ENCODE results near the gene MAPK14. TPM values are rescaled to one million over a fixed set of nuclear protein-coding genes. Genes with fewer than 3 reads are reported as not detected.

Gene MAPK14
- total RNA-seq, 1 experiment from 2014 or later, result 50.8 TPM

DNA sequence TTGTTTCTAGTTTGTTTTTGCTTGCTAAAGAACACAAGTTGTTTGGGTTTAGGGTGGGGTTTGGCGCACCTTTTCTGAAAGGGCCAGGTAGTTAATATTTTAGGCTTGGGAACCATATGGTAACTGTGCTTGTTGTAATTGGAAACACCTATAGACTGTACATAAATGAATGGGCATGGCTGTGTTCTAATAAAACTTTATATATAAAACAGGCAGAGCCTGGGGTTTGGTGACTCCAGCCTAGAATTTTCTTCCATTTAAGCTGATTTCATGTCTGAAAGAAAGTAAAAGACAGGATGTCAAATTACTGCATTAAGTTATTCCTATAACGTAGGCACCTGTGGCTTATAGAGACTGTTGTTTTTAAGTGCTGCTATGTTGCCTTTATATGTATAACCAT is 66.6 kb downstream of the MAPK14 start:
- ChIA-PET POLR2A (ENCODE audit: low non-redundant PET) (no interaction called here), CTCF (interaction anchor here (0.6 to 1.1 kb wide), 3 partner anchors 66 to 572 kb away, joined by 3 to 10 read pairs (median 6); partner anchors contain the start of gene MAPK14)
- intact Hi-C loops (cut with micrococcal nuclease; ENCODE audit: unreplicated experiment), result loop anchor here (10.0 kb wide), 1 partner anchor 359 kb away; the partner anchor contains the start of gene ARMC12

DNA sequence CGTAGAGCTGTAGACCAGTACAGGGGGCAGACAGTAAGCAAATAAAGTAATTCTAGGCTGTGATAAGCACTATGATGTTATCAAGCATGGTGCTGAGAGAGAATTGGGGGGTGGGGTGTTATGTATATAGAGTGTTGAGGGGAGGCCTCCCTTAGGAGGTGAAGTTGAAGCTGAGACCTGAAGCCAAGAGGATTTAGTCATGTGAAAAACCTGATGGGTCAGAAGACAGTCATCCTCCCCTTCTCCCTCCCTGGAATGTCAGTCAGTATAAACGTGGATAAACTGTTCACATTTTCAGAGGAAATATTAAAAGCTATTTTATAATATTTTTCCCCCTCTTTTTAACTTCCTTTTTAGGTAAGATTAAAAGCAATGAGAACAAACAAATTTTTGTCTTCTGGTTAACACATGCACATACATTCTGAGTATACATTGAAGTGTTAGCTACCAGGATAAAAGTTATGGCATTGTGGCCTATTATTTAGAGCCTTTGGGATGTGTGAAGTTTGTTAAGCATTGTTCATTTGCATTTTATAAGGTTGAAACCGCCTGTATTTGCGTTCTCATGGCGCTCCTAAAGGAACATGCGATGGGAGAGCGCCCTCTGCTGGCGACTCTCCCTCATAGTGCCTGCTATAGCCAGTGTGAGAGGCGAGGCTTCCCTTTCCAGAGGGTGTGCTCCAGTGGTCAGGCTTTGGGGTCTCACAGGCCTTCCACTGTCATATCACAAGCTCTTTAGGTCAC is 67.3 kb downstream of the MAPK14 start:
- Histone ChIP-seq H3K9me3 (ENCODE audit: low read depth, low read length, poor library complexity, severe bottlenecking) (no peaks in the 10 kb centered on the region), H3K4me1 (ENCODE audit: insufficient read depth, low read length, poor library complexity, severe bottlenecking) (peaks cover 10% of the 10 kb centered on the region), H3K27me3 (replicated peaks; ENCODE audit: insufficient read depth, low read depth, low read length, poor library complexity) (no peaks in the 10 kb centered on the region), H3K27ac (ENCODE audit: low read depth, low read length, poor library complexity, severe bottlenecking) (no peak overlapping the region), H3K4me3 (ENCODE audit: low read depth, low read length, poor library complexity, severe bottlenecking) (no peak overlapping the region), H3K36me3 (ENCODE audit: insufficient read depth, low read length, poor library complexity, severe bottlenecking) (peaks cover 4% of the 10 kb centered on the region)
- BruUV-seq (replicated peaks), result no TSS peak
- CTCF ChIA-PET, result interaction anchor here (0.6 to 1.1 kb wide), 4 partner anchors 65 to 572 kb away, joined by 3 to 10 read pairs (median 5); partner anchors contain the start of gene MAPK14
- DNase-seq (ENCODE audit: low spot score), result peak; percentile 87
- intact Hi-C loops (cut with micrococcal nuclease; ENCODE audit: unreplicated experiment), result loop anchor here (1.0 to 10.0 kb wide), 2 partner anchors 68 to 360 kb away; partner anchors contain the start of genes ARMC12 and MAPK14
- no peak for TF ChIP-seq EZH2 (IDR thresholded peaks at IDR 0.05; ENCODE audit: borderline replicate concordance, low read depth, low read length, poor library complexity, severe bottlenecking)
- TF ChIP-seq, protein P1, sequence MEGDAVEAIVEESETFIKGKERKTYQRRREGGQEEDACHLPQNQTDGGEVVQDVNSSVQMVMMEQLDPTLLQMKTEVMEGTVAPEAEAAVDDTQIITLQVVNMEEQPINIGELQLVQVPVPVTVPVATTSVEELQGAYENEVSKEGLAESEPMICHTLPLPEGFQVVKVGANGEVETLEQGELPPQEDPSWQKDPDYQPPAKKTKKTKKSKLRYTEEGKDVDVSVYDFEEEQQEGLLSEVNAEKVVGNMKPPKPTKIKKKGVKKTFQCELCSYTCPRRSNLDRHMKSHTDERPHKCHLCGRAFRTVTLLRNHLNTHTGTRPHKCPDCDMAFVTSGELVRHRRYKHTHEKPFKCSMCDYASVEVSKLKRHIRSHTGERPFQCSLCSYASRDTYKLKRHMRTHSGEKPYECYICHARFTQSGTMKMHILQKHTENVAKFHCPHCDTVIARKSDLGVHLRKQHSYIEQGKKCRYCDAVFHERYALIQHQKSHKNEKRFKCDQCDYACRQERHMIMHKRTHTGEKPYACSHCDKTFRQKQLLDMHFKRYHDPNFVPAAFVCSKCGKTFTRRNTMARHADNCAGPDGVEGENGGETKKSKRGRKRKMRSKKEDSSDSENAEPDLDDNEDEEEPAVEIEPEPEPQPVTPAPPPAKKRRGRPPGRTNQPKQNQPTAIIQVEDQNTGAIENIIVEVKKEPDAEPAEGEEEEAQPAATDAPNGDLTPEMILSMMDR (conservative IDR thresholded peaks at IDR 0.05; ENCODE audit: low read depth, low read length), result peak; percentile 97
- POLR2A ChIA-PET (ENCODE audit: low non-redundant PET), result no interaction called here

More for the DNA sequence above, 66.6 kb downstream of the MAPK14 start:
- Histone ChIP-seq H3K4me1 (ENCODE audit: insufficient read depth, low read length, poor library complexity, severe bottlenecking) (peaks cover 4% of the 10 kb centered on the region), H3K9me3 (ENCODE audit: low read depth, low read length, poor library complexity, severe bottlenecking) (no peaks in the 10 kb centered on the region), H3K27ac (ENCODE audit: low read depth, low read length, poor library complexity, severe bottlenecking) (no peak overlapping the region), H3K36me3 (ENCODE audit: insufficient read depth, low read length, poor library complexity, severe bottlenecking) (peaks cover 4% of the 10 kb centered on the region), H3K27me3 (replicated peaks; ENCODE audit: insufficient read depth, low read depth, low read length, poor library complexity) (no peaks in the 10 kb centered on the region), H3K4me3 (ENCODE audit: low read depth, low read length, poor library complexity, severe bottlenecking) (no peak overlapping the region)
- no TSS peak for BruUV-seq (replicated peaks)
- no peak for DNase-seq (ENCODE audit: low spot score)
- TF ChIP-seq EZH2 (IDR thresholded peaks at IDR 0.05; ENCODE audit: borderline replicate concordance, low read depth, low read length, poor library complexity, severe bottlenecking), result no peak
- TF ChIP-seq, protein P1 (conservative IDR thresholded peaks at IDR 0.05; ENCODE audit: low read depth, low read length), result no peak

DNA sequence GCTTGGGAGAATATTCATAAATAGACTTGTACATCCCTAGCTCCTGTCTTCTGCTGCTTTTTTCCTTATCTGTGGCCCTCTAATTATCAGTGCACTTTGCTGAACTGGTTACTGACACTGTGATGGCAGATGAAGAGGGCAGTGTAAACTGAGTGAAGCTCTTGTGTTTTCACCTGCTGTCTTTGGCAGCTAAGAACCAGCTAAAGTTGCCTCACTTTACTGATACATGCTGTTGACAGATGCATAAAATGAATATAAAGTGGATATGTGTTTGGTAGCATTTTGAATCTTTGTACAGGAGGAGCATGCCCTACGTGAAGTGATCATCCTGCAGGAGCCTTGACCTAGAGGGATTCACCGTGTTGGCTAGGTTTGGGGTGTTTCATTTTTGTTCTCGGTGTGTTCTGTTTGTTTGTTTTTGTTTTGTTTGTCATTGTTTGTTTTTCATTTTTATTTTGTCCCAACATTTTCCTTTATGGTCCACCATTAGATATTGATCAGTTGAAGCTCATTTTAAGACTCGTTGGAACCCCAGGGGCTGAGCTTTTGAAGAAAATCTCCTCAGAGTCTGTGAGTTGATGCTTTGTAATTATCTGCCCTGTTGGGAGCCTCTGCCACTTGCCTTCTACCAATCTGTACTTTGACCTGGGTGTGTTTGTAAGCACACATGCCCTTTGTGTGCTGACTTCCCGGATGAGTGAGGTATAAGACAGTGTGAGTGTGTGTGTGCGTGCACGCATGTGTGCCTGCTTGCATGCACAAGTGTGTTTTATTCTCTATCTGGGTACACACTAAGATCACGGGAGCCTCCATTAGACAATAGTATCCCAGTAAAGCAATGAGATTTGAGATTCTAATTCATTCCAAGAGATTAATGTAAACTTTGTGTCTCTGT is 68.1 kb downstream of the MAPK14 start:
- POLR2A ChIA-PET (ENCODE audit: low non-redundant PET), result no interaction called here
- no TSS peak for BruUV-seq (replicated peaks)
- no peak for TF ChIP-seq EZH2 (IDR thresholded peaks at IDR 0.05; ENCODE audit: borderline replicate concordance, low read depth, low read length, poor library complexity, severe bottlenecking)
- TF ChIP-seq, protein P1 (conservative IDR thresholded peaks at IDR 0.05; ENCODE audit: low read depth, low read length), result no peak
- no peaks in the 10 kb centered on the region for H3K9me3 ChIP-seq (ENCODE audit: low read depth, low read length, poor library complexity, severe bottlenecking)
- H3K27ac ChIP-seq (ENCODE audit: low read depth, low read length, poor library complexity, severe bottlenecking), result no peak overlapping the region
- H3K27me3 ChIP-seq (replicated peaks; ENCODE audit: insufficient read depth, low read depth, low read length, poor library complexity), result no peaks in the 10 kb centered on the region
- no peak overlapping the region for H3K4me3 ChIP-seq (ENCODE audit: low read depth, low read length, poor library complexity, severe bottlenecking)
- no peak for DNase-seq (ENCODE audit: low spot score)
- CTCF ChIA-PET, result interaction anchor here (0.9 to 1.1 kb wide), 2 partner anchors 68 kb away, joined by 3 to 6 read pairs; partner anchors contain the start of gene MAPK14
- H3K4me1 ChIP-seq (ENCODE audit: insufficient read depth, low read length, poor library complexity, severe bottlenecking), result peaks cover 12% of the 10 kb centered on the region
- intact Hi-C loops (cut with micrococcal nuclease; ENCODE audit: unreplicated experiment), result loop anchor here (1.0 to 10.0 kb wide), 2 partner anchors 68 to 361 kb away; partner anchors contain the start of genes ARMC12 and MAPK14
- peaks cover 5% of the 10 kb centered on the region for H3K36me3 ChIP-seq (ENCODE audit: insufficient read depth, low read length, poor library complexity, severe bottlenecking)

All from A673 (cell line).